SK-N-SH (cell line): Measurements from ENCODE around the gene HP1BP3.

ENCODE experiments used
- FOSL2 ChIP-seq: IDR thresholded peaks from 2 replicates; pipeline ENCODE4 v1.4.0; 2012; ENCODE audit warnings: low read depth, mild to moderate bottlenecking, moderate library complexity, borderline replicate concordance
- YY1 ChIP-seq: IDR thresholded peaks from 2 replicates; pipeline ENCODE4 v1.4.0; 2012; ENCODE audit warnings: low read depth, mild to moderate bottlenecking
- TF ChIP-seq, protein P1 (sequence below): fragments of 200-600 bp; sonication (generic); IDR thresholded peaks from 2 replicates; pipeline ENCODE4 v1.6.1; 2017; ENCODE audit warnings: antibody characterized with exemption, mild to moderate bottlenecking, moderate library complexity

DNA sequence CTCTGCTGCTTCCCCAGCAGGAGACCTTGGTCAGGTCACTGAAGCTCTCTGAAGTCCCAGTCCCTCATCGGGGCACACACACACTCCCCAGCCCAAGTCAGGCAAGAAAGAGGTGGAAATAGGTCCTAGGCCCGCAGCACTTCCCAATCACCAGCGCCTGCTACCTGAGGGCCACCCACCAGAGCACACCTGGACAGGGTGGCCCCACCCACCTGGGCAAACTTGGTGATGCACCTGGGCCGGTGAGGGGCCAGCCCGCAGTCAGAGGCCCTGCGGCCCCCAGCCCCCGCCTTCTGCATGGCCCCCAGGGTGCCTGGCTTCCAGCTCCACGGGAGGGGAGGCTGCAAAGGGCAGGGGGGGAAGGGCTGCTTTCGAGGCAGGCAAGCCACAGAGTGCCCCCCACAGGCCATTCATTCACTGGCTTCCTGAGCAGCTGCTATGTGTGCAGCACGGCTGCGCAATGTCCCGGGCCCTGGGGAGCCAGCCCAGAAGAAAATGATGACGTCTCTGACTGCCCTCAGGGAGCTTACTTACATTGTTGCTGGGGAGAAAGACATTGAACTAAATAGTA, 59.3 kb downstream of the HP1BP3 start:
- TF ChIP-seq, protein P1, sequence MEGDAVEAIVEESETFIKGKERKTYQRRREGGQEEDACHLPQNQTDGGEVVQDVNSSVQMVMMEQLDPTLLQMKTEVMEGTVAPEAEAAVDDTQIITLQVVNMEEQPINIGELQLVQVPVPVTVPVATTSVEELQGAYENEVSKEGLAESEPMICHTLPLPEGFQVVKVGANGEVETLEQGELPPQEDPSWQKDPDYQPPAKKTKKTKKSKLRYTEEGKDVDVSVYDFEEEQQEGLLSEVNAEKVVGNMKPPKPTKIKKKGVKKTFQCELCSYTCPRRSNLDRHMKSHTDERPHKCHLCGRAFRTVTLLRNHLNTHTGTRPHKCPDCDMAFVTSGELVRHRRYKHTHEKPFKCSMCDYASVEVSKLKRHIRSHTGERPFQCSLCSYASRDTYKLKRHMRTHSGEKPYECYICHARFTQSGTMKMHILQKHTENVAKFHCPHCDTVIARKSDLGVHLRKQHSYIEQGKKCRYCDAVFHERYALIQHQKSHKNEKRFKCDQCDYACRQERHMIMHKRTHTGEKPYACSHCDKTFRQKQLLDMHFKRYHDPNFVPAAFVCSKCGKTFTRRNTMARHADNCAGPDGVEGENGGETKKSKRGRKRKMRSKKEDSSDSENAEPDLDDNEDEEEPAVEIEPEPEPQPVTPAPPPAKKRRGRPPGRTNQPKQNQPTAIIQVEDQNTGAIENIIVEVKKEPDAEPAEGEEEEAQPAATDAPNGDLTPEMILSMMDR = no peak
- TF ChIP-seq FOSL2 (no peak), YY1 (no peak)
